HG03039 (cell line): ENCODE data around the gene FBN1.

Experiments
- ATAC-seq: cut with Tn5 transposase; IDR thresholded peaks from one replicate; pipeline ENCODE4 v1.9.1; 2021; ENCODE audit warnings: mild to moderate bottlenecking, moderate library complexity; ENCODE audit not compliant: unreplicated experiment

FBN1 gene

DNA sequence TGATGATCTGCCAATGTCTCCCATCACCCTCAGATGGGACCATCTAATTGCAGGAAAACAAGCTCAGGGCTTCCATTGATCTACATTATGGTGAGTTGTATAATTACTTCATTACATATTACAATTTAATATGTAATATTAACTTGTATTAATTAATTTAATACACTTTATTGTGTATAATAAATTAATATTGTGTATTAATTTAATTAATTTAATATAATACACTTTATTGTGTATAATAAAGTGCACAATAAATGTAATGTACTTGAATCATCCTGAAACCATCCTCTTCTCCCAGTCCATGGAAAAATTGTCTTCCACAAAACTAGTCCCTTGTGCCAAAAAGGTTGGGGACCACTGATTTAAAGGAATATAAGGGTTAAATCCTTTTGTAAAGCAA, 123.4 kb downstream of the FBN1 start:
- ATAC-seq = no peak

- ATAC-seq = no peak
These were observed 124.9 kb downstream of the FBN1 start for GRCh38 chr15:48520376-48521155.

- no peak for ATAC-seq
These were observed 129.4 kb downstream of the FBN1 start for GRCh38 chr15:48516121-48516520.

GRCh38 chr15:48515500-48515899, 130.0 kb downstream of the FBN1 start:
- ATAC-seq = no peak

GRCh38 chr15:48514103-48514816, 131.2 kb downstream of the FBN1 start:
- ATAC-seq = no peak

DNA sequence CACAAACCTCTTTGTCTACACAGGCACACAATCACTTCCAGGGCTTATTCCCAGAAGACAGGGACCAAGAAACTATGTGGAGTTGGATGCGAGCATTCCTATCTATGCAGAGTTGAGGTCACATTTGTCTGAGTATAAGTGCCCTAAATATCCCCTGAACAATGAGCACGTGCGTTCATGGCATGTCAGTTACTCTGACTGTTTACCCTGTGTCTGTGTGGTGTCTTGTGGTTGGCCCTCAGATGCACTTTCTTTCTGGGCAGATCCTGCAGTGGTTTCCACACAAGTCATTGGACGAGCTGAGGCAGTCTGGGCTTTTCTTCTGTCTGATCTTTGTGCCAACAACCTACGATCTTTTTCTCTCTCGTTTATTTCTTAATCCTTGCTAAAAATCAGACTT, 134.5 kb downstream of the FBN1 start:
- no peak for ATAC-seq

DNA sequence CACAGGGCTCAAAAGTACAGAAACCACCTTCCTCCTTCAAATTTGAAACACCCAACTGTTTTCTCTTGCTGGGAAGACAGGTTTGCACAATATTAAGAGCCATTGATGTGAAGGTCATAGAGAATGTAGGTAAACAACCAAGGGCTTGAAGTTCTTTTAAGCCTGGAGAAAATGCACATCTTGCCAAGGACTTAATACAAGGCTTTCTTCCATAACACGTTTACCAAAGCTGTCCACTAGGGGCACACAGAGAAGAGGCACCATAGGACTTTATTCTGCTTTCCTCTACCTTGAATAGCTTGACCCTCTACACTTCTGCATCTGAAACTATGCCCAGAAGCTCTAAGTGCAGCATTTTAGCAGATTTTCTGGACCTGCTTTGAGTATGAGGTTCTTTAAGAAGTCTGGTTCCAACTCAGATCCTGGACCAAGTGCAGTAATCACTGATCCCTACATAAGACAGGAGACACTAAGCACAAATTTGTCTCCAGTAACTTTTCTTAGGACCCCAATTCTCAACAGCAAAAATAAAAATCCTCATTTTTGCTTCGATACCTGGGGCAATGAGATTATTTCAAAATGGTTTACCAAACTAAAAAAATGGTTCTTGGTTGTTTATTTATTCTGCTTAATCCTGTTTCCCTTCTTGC, 138.0 kb downstream of the FBN1 start:
- no peak for ATAC-seq

DNA sequence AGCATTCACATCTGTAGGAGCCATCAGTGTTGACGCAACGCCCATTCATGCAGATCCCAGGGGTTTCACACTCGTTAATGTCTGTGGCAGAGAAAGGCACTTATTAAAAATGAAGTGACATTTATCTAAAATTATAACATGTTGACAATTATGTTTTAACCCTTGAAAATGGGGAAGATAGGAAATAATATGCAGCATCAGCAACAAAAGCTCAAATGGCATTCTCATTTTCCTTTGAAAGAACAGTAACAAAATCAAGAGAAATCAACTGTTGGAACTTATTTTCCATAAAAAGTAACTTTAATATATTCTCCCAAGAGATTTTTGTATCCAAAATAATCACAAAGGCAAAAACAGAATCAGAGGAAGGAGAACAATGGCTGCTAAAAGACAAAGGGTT, 140.4 kb downstream of the FBN1 start:
- ATAC-seq = no peak

DNA sequence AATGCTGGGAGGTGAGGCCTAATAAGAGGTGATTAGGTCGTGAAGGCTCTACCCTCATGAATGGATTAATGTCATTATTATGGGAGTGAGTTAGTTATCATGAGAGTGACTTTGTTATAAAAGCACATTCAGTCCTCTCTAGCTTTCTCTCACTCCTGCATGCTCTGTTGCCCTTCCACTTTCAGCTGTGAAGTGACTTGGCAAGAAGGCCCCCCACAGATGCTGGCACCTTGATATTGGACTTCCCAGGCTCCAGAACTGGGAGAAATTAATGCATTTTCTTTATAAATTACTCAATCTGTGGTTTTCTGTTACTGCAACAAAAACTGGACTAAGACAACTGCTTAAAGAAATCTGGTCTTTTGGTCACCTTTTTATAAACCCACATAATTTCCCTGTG, 144.3 kb downstream of the FBN1 start:
- no peak for ATAC-seq

- no peak for ATAC-seq
These were observed 144.9 kb downstream of the FBN1 start for GRCh38 chr15:48500595-48500994.

- ATAC-seq = no peak
These were observed 145.5 kb downstream of the FBN1 start for GRCh38 chr15:48499978-48500377.

DNA sequence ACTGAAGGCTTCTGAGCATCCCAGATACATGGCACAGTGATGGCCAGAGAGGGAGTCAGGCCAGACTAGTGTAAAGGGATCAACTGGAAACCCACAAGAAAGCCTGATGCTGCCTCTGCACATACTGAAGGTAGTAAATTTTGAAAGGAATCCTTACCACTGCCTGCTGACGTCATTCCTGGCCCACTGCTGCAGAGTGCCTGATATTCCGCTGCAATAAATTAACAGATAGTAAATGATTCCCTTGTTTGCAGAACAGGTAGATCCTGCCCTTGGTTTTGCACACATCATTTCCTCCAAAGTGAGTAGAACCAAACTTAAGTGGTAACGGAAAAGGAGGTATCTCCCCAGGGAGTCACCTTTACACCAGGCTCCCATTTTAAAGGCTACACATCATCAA, 146.7 kb downstream of the FBN1 start:
- ATAC-seq = no peak

GRCh38 chr15:48494631-48495030, 150.9 kb downstream of the FBN1 start:
- no peak for ATAC-seq

GRCh38 chr15:48493763-48494225, 151.7 kb downstream of the FBN1 start:
- ATAC-seq = no peak

DNA sequence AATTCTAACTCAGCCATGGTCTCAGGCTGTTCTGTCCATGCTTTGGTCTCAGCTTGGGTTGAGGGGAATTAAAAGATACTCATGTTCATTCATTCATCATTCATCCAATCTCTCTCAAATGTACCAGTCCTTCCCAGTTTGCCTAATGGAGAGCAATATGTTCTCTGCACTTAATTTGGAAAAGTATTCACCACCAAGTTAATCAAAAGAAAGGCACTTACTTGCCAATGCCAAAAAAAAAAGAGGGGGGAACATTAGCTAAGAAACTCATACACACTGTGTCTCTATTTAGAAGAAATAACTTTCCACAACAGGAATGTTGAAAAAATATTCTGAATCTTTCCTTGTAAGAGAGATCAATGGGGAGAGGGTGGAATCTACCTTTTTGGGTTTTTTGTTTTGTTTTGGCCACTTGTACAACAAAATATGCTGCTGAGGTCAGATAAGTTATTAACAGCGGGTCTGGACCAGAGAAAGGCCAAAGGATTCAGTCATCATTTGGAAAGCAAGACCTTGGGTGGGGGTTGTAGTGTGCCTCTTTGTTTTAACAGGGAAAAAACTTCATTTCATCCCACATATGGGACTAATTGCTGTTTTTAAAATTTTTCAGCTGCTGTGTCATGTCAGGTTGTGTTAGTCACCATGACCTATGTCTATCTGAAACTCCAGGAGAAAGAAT, 152.3 kb downstream of the FBN1 start:
- ATAC-seq = no peak

GRCh38 chr15:48486228-48486627, 159.3 kb downstream of the FBN1 start:
- ATAC-seq = no peak

DNA sequence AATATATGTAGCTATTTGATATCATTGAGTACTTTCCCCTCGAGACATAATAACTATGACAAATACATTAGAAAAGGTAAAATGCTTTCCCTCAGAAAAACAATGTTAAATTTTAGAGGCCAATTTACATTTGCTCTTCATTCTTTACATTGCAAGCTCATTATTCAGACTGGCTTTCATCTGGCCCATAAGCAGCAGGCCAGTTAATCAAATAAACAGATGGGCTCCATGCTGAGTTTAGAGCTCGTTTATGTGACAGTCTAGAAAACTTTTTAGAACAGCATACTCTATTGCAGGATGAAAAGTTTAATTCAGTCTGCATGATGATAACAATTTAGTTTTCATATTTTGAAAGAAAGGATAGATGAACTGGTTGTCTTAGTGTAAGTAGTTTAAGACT, 163.7 kb downstream of the FBN1 start:
- ATAC-seq = no peak

- ATAC-seq = no peak
These were observed 165.8 kb downstream of the FBN1 start for GRCh38 chr15:48479751-48480150.

GRCh38 chr15:48478581-48478980, 166.9 kb downstream of the FBN1 start:
- ATAC-seq = no peak

GRCh38 chr15:48477795-48478360, 167.6 kb downstream of the FBN1 start:
- ATAC-seq = no peak
